DOHH2 (cell line): ENCODE measurements around the gene SULT6B1.

ENCODE experiments used
- H3F3A ChIP-seq: fragments of 200-600 bp; sonication (generic), shearing (Covaris generic); 2 replicates; pipeline ENCODE4 v1.6.0; 2016; ENCODE audit warnings: antibody characterized with exemption, mild to moderate bottlenecking; ENCODE audit not compliant: control insufficient read depth, insufficient read depth
- H3K27ac ChIP-seq: fragments of 200-600 bp; sonication (generic); 2 replicates; pipeline ENCODE4 v1.5.1; 2014; ENCODE audit warnings: low read depth, mild to moderate bottlenecking, low read length, moderate library complexity
- H3K27me3 ChIP-seq: fragments of 200-600 bp; sonication (generic); 2 replicates; pipeline ENCODE4 v1.6.1; 2014; ENCODE audit warnings: mild to moderate bottlenecking, low read length, mixed read lengths; ENCODE audit not compliant: control insufficient read depth
- H3K36me3 ChIP-seq: fragments of 200-600 bp; sonication (generic); 2 replicates; pipeline ENCODE4 v1.6.1; 2014; ENCODE audit warnings: mild to moderate bottlenecking, low read length, moderate library complexity, mixed read lengths; ENCODE audit not compliant: control insufficient read depth
- H3K4me1 ChIP-seq: fragments of 200-600 bp; sonication (generic); 2 replicates; pipeline ENCODE4 v1.6.1; 2014; ENCODE audit warnings: mild to moderate bottlenecking, low read length, mixed read lengths; ENCODE audit not compliant: control insufficient read depth
- H3K4me2 ChIP-seq: fragments of 200-600 bp; sonication (generic); 2 replicates; pipeline ENCODE4 v1.6.0; 2014; ENCODE audit warnings: mild to moderate bottlenecking, low read length, moderate library complexity
- H3K4me3 ChIP-seq: fragments of 200-600 bp; sonication (generic); 2 replicates; pipeline ENCODE4 v1.5.1; 2014; ENCODE audit warnings: mild to moderate bottlenecking, low read length, mixed read lengths
- H3K79me2 ChIP-seq: fragments of 200-600 bp; sonication (generic); 2 replicates; pipeline ENCODE4 v1.6.1; 2014; ENCODE audit warnings: mild to moderate bottlenecking, low read length, mixed read lengths; ENCODE audit not compliant: control insufficient read depth
- H3K9me2 ChIP-seq: fragments of 200-600 bp; sonication (generic); replicated peaks from 2 replicates; pipeline ENCODE4 v1.6.1; 2014; ENCODE audit warnings: mild to moderate bottlenecking, low read length, mixed read lengths; ENCODE audit not compliant: control insufficient read depth
- H3K9me3 ChIP-seq: fragments of 200-600 bp; sonication (generic); 2 replicates; pipeline ENCODE4 v1.6.1; 2014; ENCODE audit warnings: antibody characterized with exemption, low read length, mixed read lengths; ENCODE audit not compliant: control insufficient read depth, insufficient read depth
- H4K20me1 ChIP-seq: fragments of 200-600 bp; sonication (generic); 2 replicates; pipeline ENCODE4 v1.6.0; 2014; ENCODE audit warnings: low read depth, mild to moderate bottlenecking, antibody characterized with exemption, low read length, moderate library complexity; ENCODE audit not compliant: control insufficient read depth, insufficient read depth
- EZH2phosphoT487 ChIP-seq: fragments of 200-600 bp; sonication (generic); IDR thresholded peaks from 2 replicates; pipeline ENCODE4 v1.6.1; 2017; ENCODE audit warnings: borderline replicate concordance, mild to moderate bottlenecking, antibody characterized with exemption, low read length, moderate library complexity, mixed read lengths
- TF ChIP-seq, protein P1 (sequence below): fragments of 200-600 bp; sonication (generic); IDR thresholded peaks from one replicate; pipeline ENCODE4 v1.5.1; 2014; ENCODE audit warnings: antibody characterized with exemption, mild to moderate bottlenecking, low read depth, low read length; ENCODE audit not compliant: poor library complexity, severe bottlenecking

The SULT6B1 gene

DNA sequence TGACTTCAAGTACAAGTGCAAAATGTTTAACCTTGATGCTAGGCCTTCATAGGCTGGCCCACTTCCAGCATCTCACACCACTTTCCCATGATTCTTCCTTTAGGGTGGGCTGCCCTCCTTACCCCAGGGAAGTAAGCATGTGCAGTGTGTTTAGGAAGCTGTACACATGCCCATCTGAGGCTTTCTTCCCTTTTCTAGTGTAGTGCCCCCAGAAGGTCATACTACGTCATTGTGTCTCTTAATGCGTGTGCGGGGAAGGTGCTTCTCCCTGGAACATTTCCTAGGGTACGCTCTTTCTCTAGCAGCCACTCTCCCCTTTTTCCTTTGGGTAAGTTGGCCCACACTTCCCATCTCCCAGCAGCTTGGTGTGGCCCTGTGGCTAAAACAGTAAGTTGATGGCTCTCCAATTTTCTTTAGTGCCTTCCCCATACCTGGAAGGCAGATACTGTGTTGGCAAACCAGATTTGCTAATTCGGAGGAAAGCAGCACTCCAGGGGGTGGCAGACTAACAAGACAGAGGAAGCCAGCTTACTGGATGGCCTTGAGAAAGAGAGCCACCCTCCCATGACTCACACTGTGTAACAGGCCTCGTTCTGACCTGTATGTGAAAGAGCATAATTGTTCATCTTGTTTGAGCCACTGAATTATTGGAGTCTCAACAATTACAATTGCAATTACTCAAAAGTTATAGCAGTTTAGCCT, 1.1 kb upstream of the SULT6B1 start:
- H3K79me2 ChIP-seq, result no peaks in the 10 kb centered on the region
- H3K27me3 ChIP-seq, result no peaks in the 10 kb centered on the region
- H3K36me3 ChIP-seq, result no peaks in the 10 kb centered on the region
- H3K9me3 ChIP-seq, result no peaks in the 10 kb centered on the region
- no peaks in the 10 kb centered on the region for H3F3A ChIP-seq
- H3K4me1 ChIP-seq, result no peaks in the 10 kb centered on the region
- no peaks in the 10 kb centered on the region for H4K20me1 ChIP-seq
- H3K9me2 ChIP-seq, result no peaks in the 10 kb centered on the region
- no peak overlapping the region for H3K27ac ChIP-seq
- H3K4me3 ChIP-seq, result no peak overlapping the region
- no peak overlapping the region for H3K4me2 ChIP-seq
- TF ChIP-seq, protein P1, sequence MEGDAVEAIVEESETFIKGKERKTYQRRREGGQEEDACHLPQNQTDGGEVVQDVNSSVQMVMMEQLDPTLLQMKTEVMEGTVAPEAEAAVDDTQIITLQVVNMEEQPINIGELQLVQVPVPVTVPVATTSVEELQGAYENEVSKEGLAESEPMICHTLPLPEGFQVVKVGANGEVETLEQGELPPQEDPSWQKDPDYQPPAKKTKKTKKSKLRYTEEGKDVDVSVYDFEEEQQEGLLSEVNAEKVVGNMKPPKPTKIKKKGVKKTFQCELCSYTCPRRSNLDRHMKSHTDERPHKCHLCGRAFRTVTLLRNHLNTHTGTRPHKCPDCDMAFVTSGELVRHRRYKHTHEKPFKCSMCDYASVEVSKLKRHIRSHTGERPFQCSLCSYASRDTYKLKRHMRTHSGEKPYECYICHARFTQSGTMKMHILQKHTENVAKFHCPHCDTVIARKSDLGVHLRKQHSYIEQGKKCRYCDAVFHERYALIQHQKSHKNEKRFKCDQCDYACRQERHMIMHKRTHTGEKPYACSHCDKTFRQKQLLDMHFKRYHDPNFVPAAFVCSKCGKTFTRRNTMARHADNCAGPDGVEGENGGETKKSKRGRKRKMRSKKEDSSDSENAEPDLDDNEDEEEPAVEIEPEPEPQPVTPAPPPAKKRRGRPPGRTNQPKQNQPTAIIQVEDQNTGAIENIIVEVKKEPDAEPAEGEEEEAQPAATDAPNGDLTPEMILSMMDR, result no peak
- TF ChIP-seq EZH2phosphoT487, result no peak

DNA sequence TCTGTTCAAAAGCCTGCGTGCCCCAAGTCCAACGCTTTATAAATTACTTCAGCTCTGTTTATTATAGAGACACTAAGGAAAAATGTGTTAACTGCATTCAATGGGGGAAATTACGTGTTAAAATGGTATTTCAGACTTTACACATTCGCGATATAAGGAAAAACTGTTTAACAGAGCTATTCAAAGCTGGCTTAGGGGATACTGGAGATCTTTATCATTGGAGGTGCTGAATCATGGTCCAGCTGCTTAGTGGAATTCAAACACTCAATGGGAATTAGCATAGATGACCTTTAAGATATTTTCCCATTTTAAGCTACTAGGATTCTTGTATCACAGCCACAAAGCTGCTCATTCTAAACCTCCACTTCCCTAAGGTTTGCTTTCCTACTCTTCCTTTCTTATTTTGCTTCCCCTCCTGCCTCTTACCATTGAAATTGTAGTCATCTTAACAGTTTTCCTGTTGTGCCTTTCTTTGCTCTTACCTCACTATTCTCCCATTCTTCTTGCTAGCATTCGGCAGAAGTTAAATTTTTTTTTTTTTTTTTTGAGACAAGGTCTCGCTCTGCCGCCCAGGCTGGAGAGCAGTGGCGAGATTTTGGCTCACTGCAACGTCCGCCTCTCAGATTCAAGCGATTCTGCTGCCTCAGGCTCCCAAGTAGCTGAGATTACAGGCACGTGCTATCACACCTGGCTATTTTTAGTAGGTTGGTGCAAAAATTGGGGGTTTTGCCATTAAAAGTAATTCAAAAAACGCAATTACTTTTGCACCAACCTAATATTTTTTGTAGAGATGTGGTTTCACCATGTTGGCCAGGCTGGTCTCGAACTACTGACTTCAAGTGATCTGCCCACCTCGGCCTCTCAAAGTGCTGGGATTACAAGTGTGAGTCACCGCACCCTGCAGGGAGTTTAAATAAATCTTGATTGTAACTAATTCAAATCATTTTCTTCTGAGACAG, 6.5 kb downstream of the SULT6B1 start:
- no peaks in the 10 kb centered on the region for H3K27me3 ChIP-seq
- H3K9me2 ChIP-seq, result no peaks in the 10 kb centered on the region
- no peak overlapping the region for H3K4me3 ChIP-seq
- H3K9me3 ChIP-seq, result no peaks in the 10 kb centered on the region
- no peak overlapping the region for H3K4me2 ChIP-seq
- no peaks in the 10 kb centered on the region for H4K20me1 ChIP-seq
- H3K36me3 ChIP-seq, result no peaks in the 10 kb centered on the region
- no peaks in the 10 kb centered on the region for H3K4me1 ChIP-seq
- H3K79me2 ChIP-seq, result no peaks in the 10 kb centered on the region
- no peak overlapping the region for H3K27ac ChIP-seq
- H3F3A ChIP-seq, result no peaks in the 10 kb centered on the region
- no peak for TF ChIP-seq EZH2phosphoT487
- TF ChIP-seq, protein P1, result no peak

DNA sequence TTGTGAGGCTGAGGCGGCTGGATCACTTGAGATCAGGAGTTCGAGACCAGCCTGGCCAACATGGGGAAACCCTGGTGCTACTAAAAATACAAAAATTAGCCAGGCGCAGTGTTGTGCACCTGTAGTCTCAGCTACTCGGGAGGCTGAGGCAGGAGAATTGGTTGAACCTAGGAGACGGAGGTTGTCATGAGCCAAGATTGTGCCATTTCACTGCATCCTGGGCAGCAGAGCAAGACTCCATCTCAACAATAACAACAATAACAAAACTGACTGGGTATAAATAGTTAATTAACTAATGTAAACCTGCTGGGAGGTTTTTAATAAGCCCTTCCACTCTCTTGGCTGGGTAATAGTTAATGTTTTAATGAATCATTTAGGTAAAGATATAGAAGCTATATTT, 7.8 kb downstream of the SULT6B1 start:
- H3K4me1 ChIP-seq, result no peaks in the 10 kb centered on the region
- no peaks in the 10 kb centered on the region for H3F3A ChIP-seq
- H3K36me3 ChIP-seq, result no peaks in the 10 kb centered on the region
- H3K27me3 ChIP-seq, result no peaks in the 10 kb centered on the region
- H3K4me2 ChIP-seq, result no peak overlapping the region
- no peaks in the 10 kb centered on the region for H3K9me2 ChIP-seq
- H3K4me3 ChIP-seq, result no peak overlapping the region
- no peaks in the 10 kb centered on the region for H4K20me1 ChIP-seq
- H3K79me2 ChIP-seq, result no peaks in the 10 kb centered on the region
- TF ChIP-seq EZH2phosphoT487, result no peak
- TF ChIP-seq, protein P1, result no peak
- no peak overlapping the region for H3K27ac ChIP-seq
- no peaks in the 10 kb centered on the region for H3K9me3 ChIP-seq
